GM18526 (cell line): Measurements from ENCODE around the gene TMPRSS11F.

Source experiments
- POLR2A ChIP-seq: IDR thresholded peaks from 3 replicates; pipeline ENCODE4 v1.6.1; 2011; ENCODE audit not compliant: insufficient read length; ENCODE audit errors: extremely low read depth

The TMPRSS11F gene

DNA sequence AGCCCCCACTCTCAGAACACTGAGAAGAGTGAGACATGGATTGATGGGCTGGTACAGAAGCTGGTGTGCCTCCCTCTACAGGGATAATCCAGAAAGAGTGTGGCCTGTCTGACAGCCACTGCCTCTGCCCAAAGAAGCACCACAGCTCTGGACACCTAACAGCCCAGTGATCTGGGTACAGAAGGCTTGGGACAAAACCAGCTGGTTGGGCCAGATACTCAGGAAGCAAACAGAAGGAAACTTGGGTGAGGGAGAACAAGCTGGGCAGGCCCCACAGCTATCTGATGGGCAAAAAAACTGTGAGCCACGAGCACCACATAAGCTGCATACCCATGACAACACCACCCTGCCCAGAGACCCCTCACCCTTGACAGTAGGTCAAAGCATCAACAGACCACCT lies 46.9 kb downstream of the TMPRSS11F start:
- TF ChIP-seq POLR2A, result no peak

DNA sequence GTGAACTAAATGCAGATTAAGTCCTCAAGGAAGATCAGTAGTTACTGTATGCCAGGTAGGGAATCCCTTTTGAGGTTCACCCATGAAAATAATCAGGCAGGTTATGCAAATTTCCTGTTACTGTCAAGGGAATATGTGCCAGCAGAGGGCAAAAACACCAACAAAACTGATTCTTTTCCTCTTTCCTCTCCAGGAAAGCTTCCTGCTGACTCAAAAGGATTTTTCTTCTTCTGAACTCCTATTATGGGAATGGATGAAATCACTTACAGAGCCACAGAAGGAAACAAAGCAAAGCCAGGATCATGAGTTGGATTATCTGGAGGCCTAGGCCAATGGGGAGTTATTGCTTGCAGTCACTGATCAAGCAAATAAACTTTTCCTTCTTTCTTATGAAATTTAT lies 49.7 kb downstream of the TMPRSS11F start:
- no peak for TF ChIP-seq POLR2A

GRCh38 chr4:68077737-68078136 lies 51.9 kb downstream of the TMPRSS11F start:
- TF ChIP-seq POLR2A, result no peak

GRCh38 chr4:68077301-68077700 lies 52.4 kb downstream of the TMPRSS11F start:
- no peak for TF ChIP-seq POLR2A

- no peak for TF ChIP-seq POLR2A
Observed at GRCh38 chr4:68076194-68076593, 53.5 kb downstream of the TMPRSS11F start.

- TF ChIP-seq POLR2A, result no peak
Observed at GRCh38 chr4:68074397-68074796, 55.3 kb downstream of the TMPRSS11F start.

GRCh38 chr4:68070302-68070701 lies 59.4 kb downstream of the TMPRSS11F start:
- TF ChIP-seq POLR2A, result no peak

DNA sequence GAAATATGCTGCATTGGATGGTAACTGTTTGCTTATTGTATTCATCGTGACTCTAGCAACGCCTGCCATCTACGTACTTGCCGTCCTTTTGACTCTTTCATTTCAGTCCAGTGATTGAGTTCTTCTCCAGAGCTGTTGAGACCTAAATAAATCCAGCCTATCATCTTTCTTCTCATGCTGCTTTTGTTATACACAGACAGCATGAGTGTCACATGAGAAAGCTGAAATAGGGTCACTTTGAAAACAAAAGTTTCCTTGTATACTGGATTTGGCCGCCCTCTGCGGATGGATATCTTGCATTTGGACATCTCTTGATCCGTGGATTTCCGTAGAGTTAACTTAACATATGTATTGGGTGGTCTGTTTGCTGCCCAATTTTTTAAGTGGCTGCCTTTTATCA lies 67.2 kb downstream of the TMPRSS11F start:
- no peak for TF ChIP-seq POLR2A

DNA sequence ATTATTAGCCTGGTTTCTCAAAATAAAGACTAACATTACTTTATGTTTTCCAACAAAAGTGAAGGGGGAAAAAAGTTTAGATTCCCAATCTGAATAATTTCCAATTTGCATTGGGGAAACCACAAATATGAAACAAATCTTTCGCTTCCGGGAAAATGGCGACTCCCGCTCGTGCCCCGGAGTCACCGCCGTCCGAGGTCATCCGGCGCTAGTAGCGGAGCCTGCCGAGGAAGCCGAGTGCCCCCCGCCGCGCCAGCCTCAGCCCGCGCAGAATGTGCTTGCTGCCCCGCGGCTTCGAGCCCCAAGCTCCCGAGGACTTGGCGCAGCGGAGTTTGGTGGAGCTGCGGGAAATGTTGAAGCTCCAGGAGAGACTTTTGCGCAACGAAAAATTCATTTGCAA lies 91.4 kb downstream of the TMPRSS11F start:
- no peak for TF ChIP-seq POLR2A

DNA sequence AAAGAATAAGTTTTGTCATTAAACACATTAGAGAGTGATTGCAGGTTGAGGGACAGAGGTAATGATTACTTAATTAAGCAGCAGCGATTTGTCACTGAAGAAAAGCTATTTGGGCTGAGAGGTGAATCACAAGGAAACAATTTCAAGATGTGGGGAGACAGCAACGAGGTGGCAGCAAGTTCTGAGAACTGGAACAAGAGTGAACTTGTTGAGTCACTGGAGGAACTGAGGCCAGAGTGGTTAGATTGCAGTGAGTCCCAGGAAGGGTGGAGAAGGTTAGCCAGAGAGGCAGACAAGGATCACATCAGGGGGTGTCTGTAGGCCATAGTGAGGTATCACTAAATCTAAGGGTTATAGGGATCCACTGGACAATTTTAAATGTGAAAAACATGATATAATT lies 108.5 kb downstream of the TMPRSS11F start:
- TF ChIP-seq POLR2A, result no peak

GRCh38 chr4:68011684-68012083 lies 118.0 kb downstream of the TMPRSS11F start:
- no peak for TF ChIP-seq POLR2A
